KOPT-K1 (cell line): ENCODE data around the gene GTF3C5.
"Not testable (repeated sequence)": the region's sequence is repeated elsewhere in the genome, so short reads cannot be mapped to it uniquely, and the experiment has no call there.

ENCODE experiments used
- H3K27ac ChIP-seq: fragments of 200-600 bp; sonication (generic); 2 replicates; pipeline ENCODE4 v1.5.1; 2016; ENCODE audit warnings: antibody characterized with exemption, mild to moderate bottlenecking, low read depth, low read length; ENCODE audit not compliant: poor library complexity, severe bottlenecking
- H3K36me3 ChIP-seq: fragments of 200-600 bp; sonication (generic); 2 replicates; pipeline ENCODE4 v1.5.1; 2017; ENCODE audit warnings: antibody characterized with exemption, mild to moderate bottlenecking, low read length, moderate library complexity; ENCODE audit not compliant: insufficient read depth
- H3K9me3 ChIP-seq: fragments of 200-600 bp; sonication (generic); 2 replicates; pipeline ENCODE4 v1.5.1; 2017; ENCODE audit warnings: antibody characterized with exemption, low read length, mild to moderate bottlenecking; ENCODE audit not compliant: insufficient read depth, poor library complexity, severe bottlenecking

The GTF3C5 gene

DNA sequence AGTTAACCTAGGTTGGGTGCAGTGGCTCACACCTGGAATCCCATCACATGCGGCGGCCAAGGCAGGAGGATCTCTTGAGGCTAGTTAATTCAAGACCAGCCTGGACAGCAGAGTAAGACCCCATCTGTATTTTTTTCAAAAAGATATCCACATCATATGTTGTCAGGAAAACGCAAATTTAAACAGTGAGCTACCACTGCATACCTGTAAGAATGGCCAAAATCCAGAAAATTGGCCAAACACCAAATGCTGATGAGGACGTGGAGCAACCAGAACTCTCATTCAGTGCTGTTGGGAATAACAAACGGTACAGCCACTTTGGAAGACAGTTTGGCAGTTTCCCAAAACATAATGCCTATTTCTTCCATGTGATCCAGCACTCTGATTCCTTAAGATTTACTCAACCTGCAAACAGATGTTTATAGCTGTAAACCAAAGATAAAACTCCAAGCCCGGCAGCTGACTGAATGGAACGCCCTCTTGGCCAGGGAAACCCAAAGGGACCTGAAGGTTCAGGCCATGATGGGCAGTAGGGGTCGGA is 43.4 kb downstream of the GTF3C5 start:
- Histone ChIP-seq H3K36me3 (no peaks in the 10 kb centered on the region), H3K9me3 (no peaks in the 10 kb centered on the region), H3K27ac (no peak overlapping the region)

DNA sequence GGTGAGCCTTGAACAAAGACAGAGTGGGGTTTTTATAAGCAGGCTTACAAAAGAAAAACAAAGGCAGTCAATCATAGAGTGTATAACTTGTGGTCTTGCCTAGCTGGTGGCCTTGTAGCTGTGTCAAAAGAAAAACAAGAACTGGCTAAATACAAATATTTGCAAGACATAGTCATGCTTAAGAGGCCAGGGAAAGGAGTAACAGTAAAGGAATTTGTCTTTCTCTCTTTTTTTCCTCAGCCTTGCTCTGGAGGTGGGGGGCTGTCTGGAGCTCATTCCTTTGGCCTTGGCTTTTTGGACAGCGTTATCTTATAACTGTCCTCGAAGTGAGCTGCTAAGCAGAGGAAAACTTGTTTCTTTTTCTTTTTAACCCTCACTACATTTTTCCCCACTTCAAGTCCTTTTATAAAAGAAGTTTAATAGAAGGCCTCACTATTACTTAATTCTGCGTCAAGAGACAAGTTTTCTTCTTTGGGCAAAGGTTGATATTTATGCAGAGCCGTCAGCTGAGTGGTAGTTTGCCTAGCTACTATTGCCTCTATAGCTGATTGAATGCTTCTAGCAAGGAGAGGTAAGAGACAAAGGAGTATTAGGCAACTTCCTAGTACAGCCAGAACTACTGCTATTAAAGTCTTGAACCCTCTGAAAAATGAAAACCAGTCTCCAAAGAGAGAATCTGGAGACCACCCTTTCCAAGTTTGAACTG is 45.3 kb downstream of the GTF3C5 start:
- no peaks in the 10 kb centered on the region for H3K9me3 ChIP-seq
- no peak overlapping the region for H3K27ac ChIP-seq
- no peaks in the 10 kb centered on the region for H3K36me3 ChIP-seq

DNA sequence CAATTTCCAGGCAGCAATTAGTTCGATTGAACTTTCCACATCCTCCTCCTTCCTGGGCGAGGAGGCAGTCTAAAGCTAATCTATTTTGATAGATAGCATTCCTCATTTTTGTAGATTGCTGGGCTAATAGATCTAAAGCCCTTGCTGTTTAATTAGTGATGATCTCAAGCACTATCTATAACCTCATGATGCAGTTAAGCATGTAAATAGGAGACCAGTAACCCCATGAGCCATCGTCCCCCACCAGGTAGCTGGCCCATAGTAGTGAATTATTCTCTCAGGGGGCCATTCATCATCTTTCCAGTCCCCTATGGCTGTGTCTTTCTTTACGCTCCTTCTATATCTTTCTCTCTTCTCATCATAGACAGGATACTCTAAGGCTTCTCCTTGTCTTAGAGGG is 45.9 kb downstream of the GTF3C5 start:
- Histone ChIP-seq H3K27ac (no peak overlapping the region), H3K9me3 (no peaks in the 10 kb centered on the region), H3K36me3 (no peaks in the 10 kb centered on the region)

- H3K36me3 ChIP-seq: no peaks in the 10 kb centered on the region
Observed at GRCh38 chr9:133078486-133078885, 47.7 kb downstream of the GTF3C5 start.

GRCh38 chr9:133080161-133080560 is 49.4 kb downstream of the GTF3C5 start:
- Histone ChIP-seq H3K27ac (no peak overlapping the region), H3K36me3 (no peaks in the 10 kb centered on the region), H3K9me3 (no peaks in the 10 kb centered on the region)

More at GRCh38 chr9:133078486-133078885, 47.7 kb downstream of the GTF3C5 start:
- Histone ChIP-seq H3K27ac (no peak overlapping the region), H3K9me3 (no peaks in the 10 kb centered on the region)

GRCh38 chr9:133080786-133081779 is 50.3 kb downstream of the GTF3C5 start:
- not testable (repeated sequence) for H3K9me3 ChIP-seq, H3K36me3 ChIP-seq

DNA sequence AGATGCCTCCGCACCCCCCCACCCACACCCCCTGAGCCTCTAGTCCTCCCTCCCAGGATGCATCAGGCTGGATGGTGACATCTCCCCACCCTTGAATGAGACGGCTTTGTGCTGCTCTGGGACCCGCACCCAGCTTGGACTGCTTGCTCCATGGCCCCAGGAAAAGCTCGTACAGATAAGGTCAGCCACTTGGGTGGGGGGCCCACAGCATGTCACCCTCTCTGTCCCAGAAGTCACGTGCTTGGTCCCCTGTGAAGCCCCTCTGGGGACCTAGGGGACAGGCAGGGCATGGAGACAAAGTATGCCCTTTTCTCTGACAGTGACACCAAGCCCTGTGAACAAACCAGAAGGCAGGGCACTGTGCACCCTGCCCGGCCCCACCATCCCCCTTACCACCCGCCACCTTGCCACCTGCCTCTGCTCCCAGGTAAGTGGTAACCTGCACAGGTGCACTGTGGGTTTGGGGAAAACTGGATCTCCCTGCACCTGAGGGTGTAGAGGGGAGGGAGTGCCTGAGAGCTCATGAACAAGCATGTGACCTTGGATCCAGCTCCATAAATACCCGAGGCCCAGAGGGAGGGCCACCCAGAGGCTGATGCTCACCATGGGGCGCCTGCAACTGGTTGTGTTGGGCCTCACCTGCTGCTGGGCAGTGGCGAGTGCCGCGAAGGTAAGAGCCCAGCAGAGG is 51.3 kb downstream of the GTF3C5 start:
- not testable (repeated sequence) for H3K27ac ChIP-seq, H3K9me3 ChIP-seq, H3K36me3 ChIP-seq

More at GRCh38 chr9:133080786-133081779, 50.3 kb downstream of the GTF3C5 start:
- not testable (repeated sequence) for H3K27ac ChIP-seq

- H3K27ac ChIP-seq, H3K36me3 ChIP-seq, H3K9me3 ChIP-seq: not testable (repeated sequence)
Observed at GRCh38 chr9:133083688-133084087, 52.9 kb downstream of the GTF3C5 start.

DNA sequence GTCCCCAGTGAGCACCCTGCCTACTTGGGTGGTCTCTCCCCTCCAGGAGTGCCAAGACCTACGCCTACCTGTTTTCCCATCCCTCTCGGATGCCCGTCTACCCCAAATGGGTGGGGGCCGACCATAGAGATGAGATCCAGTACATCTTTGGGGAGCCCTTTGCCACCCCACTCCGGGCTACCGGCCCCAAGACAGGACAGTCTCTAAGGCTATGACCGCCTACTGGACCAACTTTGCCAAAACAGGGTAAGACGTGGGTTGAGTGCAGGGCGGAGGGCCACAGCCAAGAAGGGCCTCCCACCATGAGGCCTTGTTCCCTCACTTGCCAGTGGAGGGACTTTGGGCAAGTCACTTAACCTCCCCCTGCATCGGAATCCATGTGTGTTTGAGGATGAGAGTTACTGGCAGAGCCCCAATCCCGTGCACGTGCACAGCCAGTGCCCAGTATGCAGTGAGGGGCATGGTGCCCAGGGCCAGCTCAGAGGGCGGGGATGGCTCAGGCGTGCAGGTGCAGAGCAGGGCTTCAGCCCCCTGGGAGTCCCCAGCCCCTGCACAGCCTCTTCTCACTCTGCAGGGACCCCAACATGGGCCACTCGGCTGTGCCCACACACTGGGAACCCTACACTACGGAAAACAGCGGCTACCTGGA is 55.5 kb downstream of the GTF3C5 start:
- not testable (repeated sequence) for H3K27ac ChIP-seq, H3K9me3 ChIP-seq, H3K36me3 ChIP-seq

DNA sequence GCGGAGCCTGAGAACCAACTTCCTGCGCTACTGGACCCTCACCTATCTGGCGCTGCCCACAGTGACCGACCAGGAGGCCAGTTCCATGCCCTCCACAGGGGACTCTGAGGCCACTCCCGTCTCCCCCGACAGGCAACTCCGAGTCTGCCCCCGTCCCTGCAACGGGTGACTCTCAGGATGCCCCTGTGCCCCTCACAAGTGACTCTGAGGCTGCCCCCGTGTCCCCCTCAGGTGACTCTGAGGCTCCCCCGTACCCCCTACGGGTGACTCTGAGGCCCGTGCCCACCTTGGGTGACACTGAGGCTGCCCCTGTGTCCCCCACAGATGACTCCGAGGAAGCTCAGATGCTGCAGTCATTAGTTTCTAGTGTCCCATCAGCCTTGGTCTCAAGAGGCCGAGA is 56.1 kb downstream of the GTF3C5 start:
- Histone ChIP-seq H3K27ac (no peak overlapping the region), H3K9me3 (no peaks in the 10 kb centered on the region), H3K36me3 (no peaks in the 10 kb centered on the region)

GRCh38 chr9:133087429-133088145 is 56.8 kb downstream of the GTF3C5 start:
- Histone ChIP-seq H3K9me3 (no peaks in the 10 kb centered on the region), H3K36me3 (no peaks in the 10 kb centered on the region), H3K27ac (no peak overlapping the region)

- peak overlapping the region; percentile 42 for H3K27ac ChIP-seq
- no peaks in the 10 kb centered on the region for H3K36me3 ChIP-seq
- H3K9me3 ChIP-seq: no peaks in the 10 kb centered on the region
Observed at GRCh38 chr9:133088146-133088750, 57.5 kb downstream of the GTF3C5 start.

DNA sequence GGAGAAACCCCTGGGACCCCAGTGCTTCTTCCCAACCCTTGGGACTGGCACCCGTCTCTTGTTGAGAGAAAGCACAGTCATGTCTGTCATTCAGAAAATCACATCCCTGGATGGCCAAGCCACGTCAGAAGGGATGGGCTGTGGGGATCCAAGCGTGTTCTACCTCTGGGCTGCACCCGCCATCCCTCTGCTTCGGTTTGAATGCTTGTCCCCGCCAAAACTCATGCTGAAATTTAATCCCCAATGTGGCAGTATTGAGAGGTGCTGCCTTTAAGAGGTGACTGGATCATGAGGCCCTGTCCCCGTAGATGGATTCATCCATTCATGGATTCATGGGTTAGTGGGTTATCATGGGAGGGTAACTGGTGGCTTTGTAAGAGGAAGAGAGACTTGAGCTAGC is 58.0 kb downstream of the GTF3C5 start:
- Histone ChIP-seq H3K27ac (peak overlapping the region; percentile 42), H3K36me3 (no peaks in the 10 kb centered on the region), H3K9me3 (no peaks in the 10 kb centered on the region)

GRCh38 chr9:133089271-133089671 is 58.5 kb downstream of the GTF3C5 start:
- Histone ChIP-seq H3K9me3 (no peaks in the 10 kb centered on the region), H3K36me3 (no peaks in the 10 kb centered on the region), H3K27ac (peak overlapping the region; percentile 42)
